DOHH2 (cell line): ENCODE measurements around the gene LRRC56.

Experiments used
- H3F3A ChIP-seq: fragments of 200-600 bp; sonication (generic), shearing (Covaris generic); 2 replicates; pipeline ENCODE4 v1.6.0; 2016; ENCODE audit warnings: antibody characterized with exemption, mild to moderate bottlenecking; ENCODE audit not compliant: control insufficient read depth, insufficient read depth
- H3K27ac ChIP-seq: fragments of 200-600 bp; sonication (generic); 2 replicates; pipeline ENCODE4 v1.5.1; 2014; ENCODE audit warnings: low read depth, mild to moderate bottlenecking, low read length, moderate library complexity
- H3K27me3 ChIP-seq: fragments of 200-600 bp; sonication (generic); 2 replicates; pipeline ENCODE4 v1.6.1; 2014; ENCODE audit warnings: mild to moderate bottlenecking, low read length, mixed read lengths; ENCODE audit not compliant: control insufficient read depth
- H3K36me3 ChIP-seq: fragments of 200-600 bp; sonication (generic); 2 replicates; pipeline ENCODE4 v1.6.1; 2014; ENCODE audit warnings: mild to moderate bottlenecking, low read length, moderate library complexity, mixed read lengths; ENCODE audit not compliant: control insufficient read depth
- H3K4me1 ChIP-seq: fragments of 200-600 bp; sonication (generic); 2 replicates; pipeline ENCODE4 v1.6.1; 2014; ENCODE audit warnings: mild to moderate bottlenecking, low read length, mixed read lengths; ENCODE audit not compliant: control insufficient read depth
- H3K4me2 ChIP-seq: fragments of 200-600 bp; sonication (generic); 2 replicates; pipeline ENCODE4 v1.6.0; 2014; ENCODE audit warnings: mild to moderate bottlenecking, low read length, moderate library complexity
- H3K4me3 ChIP-seq: fragments of 200-600 bp; sonication (generic); 2 replicates; pipeline ENCODE4 v1.5.1; 2014; ENCODE audit warnings: mild to moderate bottlenecking, low read length, mixed read lengths
- H3K79me2 ChIP-seq: fragments of 200-600 bp; sonication (generic); 2 replicates; pipeline ENCODE4 v1.6.1; 2014; ENCODE audit warnings: mild to moderate bottlenecking, low read length, mixed read lengths; ENCODE audit not compliant: control insufficient read depth
- H3K9me2 ChIP-seq: fragments of 200-600 bp; sonication (generic); replicated peaks from 2 replicates; pipeline ENCODE4 v1.6.1; 2014; ENCODE audit warnings: mild to moderate bottlenecking, low read length, mixed read lengths; ENCODE audit not compliant: control insufficient read depth
- H3K9me3 ChIP-seq: fragments of 200-600 bp; sonication (generic); 2 replicates; pipeline ENCODE4 v1.6.1; 2014; ENCODE audit warnings: antibody characterized with exemption, low read length, mixed read lengths; ENCODE audit not compliant: control insufficient read depth, insufficient read depth
- H4K20me1 ChIP-seq: fragments of 200-600 bp; sonication (generic); 2 replicates; pipeline ENCODE4 v1.6.0; 2014; ENCODE audit warnings: low read depth, mild to moderate bottlenecking, antibody characterized with exemption, low read length, moderate library complexity; ENCODE audit not compliant: control insufficient read depth, insufficient read depth
- EZH2phosphoT487 ChIP-seq: fragments of 200-600 bp; sonication (generic); IDR thresholded peaks from 2 replicates; pipeline ENCODE4 v1.6.1; 2017; ENCODE audit warnings: borderline replicate concordance, mild to moderate bottlenecking, antibody characterized with exemption, low read length, moderate library complexity, mixed read lengths
- TF ChIP-seq, protein P1 (sequence below): fragments of 200-600 bp; sonication (generic); IDR thresholded peaks from one replicate; pipeline ENCODE4 v1.5.1; 2014; ENCODE audit warnings: antibody characterized with exemption, mild to moderate bottlenecking, low read depth, low read length; ENCODE audit not compliant: poor library complexity, severe bottlenecking

LRRC56 gene

DNA sequence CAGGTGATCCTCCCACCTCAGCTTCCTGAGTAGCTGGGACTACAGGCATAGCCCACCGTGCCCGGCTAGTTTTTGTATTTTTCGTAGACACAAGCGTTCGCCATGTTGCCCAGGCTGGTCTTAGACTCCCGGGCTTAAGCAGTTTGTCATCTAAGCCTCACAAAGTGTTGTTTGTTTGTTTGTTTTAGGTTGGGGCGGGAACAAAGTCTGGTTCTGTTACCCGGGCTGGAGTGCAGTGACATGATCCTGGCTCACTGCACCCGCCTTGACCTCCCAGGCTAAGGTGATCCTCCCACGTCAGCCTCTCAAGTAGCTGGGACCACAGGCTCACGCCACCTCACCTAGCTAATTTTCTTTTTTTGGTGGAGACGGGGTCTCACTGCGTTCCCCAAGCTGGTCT is 65.8 kb downstream of the LRRC56 start:
- Histone ChIP-seq H3K79me2 (no peaks in the 10 kb centered on the region; the same call in 1 of the 2 replicates), H3F3A (no peaks in the 10 kb centered on the region), H4K20me1 (0 out of 2 replicates have a peak, but pooled peaks cover 2% of the 10 kb centered on the region), H3K4me2 (no peak overlapping the region), H3K4me3 (no peak overlapping the region), H3K27me3 (no peaks in the 10 kb centered on the region), H3K4me1 (no peaks in the 10 kb centered on the region), H3K27ac (no peak overlapping the region), H3K9me3 (no peaks in the 10 kb centered on the region), H3K36me3 (peaks cover 85% of the 10 kb centered on the region), H3K9me2 (no peaks in the 10 kb centered on the region)
- TF ChIP-seq EZH2phosphoT487, result no peak
- TF ChIP-seq, protein P1, sequence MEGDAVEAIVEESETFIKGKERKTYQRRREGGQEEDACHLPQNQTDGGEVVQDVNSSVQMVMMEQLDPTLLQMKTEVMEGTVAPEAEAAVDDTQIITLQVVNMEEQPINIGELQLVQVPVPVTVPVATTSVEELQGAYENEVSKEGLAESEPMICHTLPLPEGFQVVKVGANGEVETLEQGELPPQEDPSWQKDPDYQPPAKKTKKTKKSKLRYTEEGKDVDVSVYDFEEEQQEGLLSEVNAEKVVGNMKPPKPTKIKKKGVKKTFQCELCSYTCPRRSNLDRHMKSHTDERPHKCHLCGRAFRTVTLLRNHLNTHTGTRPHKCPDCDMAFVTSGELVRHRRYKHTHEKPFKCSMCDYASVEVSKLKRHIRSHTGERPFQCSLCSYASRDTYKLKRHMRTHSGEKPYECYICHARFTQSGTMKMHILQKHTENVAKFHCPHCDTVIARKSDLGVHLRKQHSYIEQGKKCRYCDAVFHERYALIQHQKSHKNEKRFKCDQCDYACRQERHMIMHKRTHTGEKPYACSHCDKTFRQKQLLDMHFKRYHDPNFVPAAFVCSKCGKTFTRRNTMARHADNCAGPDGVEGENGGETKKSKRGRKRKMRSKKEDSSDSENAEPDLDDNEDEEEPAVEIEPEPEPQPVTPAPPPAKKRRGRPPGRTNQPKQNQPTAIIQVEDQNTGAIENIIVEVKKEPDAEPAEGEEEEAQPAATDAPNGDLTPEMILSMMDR, result no peak
